T-helper 1 cell (primary cell): ENCODE data around the gene C10orf143.
A peak's percentile ranks its signal among the peaks of the same experiment; 100 is the strongest.
"Not testable (repeated sequence)": the region's sequence is repeated elsewhere in the genome, so short reads cannot be mapped to it uniquely, and the experiment has no call there.

Source experiments
- DNase-seq, 5 donors: peaks; one replicate each; pipeline ENCODE4 v3.0.0-alpha.2; 2012 to 2020
- total RNA-seq, 4 donors: gene quantifications; one replicate each; lab custom pipeline; 2026; lab: John Stamatoyannopoulos, UW

C10orf143 gene
- 2.1 to 5.6 (median 3.3) reads per million in 4 donors for total RNA-seq

DNA sequence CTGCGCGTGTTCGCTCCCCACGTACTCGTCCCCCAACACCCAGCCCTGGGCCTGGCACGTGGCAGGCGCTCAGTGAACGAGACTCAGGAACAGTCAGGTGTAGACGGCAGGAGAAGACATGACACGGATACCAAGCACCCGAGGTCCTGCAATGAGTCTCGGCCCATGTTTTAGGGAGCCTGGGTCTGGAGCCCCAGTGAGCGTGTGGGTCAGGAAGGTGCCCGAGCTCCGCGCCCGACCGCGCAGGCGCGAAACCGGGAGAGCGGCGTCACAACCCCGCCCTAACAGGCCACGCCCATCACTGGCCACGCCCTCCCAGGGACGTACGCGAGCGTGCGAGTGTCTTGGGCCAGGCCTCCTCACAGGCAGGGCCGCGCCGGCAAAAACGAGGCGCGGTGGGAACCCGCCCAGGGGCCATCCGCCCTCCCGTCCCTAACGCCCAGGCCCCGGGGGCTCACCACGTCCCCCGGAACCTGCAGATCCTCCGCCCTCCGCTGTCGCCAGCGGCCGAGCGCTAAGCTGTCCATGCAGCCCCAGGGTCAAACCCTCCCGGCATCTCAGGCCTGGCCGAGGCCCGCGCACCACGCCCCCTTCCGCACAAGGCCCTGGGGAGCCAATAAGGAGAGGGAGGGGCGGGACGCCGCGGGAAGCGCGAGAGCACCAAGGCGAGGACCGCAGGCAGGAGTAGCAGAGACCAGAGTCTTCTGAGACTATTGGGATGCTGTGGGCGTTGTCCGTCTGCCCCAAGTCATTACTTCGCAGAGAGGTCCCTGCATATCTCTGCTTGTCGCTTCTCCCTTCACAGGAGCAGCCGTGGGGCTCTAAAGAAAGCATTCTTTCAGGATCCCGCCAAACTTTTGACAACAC lies at the start of gene C10orf143:
C10orf143 (minus strand) TSS at position 585 of the 867 bp plus-strand sequence; CDS start at position 527, 58 bp downstream.
- peak; percentile 96 to 97 (median 96) for DNase-seq

DNA sequence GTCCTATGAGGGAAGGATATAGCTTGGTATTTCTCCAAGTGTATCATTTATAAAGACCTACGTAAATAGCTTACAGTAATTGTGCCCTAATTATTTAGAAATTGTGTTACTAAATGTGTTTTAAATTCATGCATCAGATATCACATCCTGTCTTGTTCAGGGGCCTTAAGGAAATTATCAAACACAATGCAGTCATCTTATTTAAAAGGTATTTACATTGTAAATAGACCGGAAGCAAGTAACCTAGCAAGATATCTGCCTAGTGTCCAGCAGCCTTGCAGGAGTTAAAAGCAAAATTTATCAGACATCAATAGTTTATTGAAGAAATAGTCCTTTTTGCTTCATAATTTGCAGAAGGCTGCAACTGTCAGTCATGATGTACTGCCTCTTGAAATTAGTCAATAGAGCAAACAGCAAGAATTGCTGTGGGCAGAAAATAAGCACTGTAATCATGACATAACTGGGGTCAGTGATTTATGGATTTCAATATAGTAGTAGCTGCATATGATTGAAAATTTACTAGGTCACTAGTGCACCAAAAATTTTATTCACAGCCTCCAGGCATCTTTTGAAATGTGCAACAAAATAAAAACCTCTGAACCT lies 48.7 kb upstream of the C10orf143 start:
- DNase-seq = no peak

DNA sequence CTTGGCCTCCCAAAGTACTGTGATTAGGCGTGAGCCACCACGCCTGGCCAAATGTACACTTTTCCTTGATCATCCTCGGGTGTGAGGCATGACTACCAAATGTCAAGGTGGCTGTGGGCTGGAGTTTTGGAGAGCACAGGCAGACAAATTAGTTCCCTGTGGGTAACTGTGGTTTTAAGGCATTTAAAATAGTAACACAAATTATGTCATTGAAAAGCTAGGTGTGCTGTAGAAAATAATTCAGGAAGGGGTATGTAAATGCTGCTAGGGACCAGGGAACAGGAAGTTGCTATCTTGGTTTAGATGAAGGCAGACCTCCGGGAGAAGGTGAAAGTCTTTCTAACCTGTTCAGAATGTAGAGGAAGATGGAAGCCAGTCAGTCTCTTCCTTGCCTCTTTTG lies 35.4 kb upstream of the C10orf143 start:
- no peak for DNase-seq

DNA sequence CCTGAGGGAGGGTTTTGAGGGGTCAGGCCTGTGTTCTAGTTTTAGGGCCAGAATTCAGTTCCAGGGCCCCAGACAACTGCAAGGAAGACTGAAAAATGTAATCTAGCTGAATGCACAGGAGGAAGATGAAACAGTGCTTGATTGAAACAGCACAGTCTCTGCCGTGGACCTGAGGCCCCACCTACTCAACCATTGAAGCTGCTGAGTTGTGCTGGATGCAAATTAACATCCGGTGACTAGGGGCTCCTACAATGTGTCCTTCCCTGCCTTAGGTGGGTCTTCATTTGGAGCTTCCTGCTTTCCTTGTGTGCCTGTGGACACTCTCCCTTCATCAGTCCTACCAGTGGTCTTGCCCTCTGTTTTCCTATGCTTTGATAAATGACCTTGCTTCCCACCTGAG lies 31.2 kb upstream of the C10orf143 start:
- DNase-seq = peak in 1 of 5 donors; percentile 38

DNA sequence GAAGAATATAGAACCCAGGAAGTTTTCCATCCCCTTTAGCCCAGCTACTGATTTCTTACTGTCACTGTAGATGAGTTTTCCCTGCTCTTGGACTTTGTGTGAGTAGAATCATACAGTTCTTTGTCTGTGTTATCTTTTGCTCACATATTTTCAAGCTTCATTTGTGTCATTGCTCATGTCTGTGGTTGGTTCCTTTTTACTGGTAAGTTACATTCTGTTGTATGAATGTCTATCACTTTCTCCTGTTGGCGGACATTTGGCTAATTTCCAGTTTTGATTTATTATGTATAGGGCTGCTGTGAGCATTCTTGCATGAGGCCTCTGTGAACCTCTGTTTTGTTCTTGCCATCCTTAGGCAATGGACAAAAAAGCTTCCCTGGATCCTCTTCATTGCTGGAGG lies 30.8 kb upstream of the C10orf143 start:
- DNase-seq = no peak

DNA sequence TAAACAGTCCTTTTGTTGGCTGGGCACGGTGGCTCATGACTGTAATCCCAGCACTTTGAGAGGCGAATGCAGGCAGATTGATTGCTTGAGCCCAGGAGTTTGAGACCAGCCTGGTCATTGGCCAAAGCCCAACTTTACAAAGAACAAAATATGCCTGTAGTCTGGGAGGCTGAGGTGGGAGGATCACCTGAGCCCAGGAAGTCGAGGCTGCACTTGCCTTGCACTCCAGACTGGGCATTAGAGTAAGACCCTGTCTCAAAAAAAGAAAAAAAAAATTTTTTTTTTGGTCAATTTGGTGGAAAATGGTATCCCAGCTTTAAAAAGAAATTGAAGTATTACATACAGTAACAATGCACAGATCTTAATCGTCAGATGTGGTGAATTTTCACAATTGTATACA lies 30.4 kb upstream of the C10orf143 start:
- no peak for DNase-seq

DNA sequence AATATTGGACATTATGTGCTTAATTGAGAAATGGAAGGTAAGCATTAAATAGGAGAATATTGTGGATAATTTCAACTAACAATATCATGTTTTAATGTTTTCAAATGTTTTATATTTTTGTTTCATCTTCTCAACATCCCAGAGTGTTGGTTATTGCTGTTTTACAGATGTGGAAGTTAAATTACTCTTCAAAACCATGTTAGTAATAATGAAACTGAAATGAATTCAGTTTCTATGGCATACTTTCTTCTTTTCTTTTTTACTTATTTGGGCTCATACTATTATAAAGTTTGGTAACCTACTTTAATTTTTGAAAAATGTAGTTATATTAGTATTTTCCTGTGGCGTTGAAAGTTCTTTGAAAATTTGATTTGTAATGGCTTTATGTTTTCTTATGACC lies 29.8 kb upstream of the C10orf143 start:
- DNase-seq = peak in 1 of 5 donors; percentile 23

DNA sequence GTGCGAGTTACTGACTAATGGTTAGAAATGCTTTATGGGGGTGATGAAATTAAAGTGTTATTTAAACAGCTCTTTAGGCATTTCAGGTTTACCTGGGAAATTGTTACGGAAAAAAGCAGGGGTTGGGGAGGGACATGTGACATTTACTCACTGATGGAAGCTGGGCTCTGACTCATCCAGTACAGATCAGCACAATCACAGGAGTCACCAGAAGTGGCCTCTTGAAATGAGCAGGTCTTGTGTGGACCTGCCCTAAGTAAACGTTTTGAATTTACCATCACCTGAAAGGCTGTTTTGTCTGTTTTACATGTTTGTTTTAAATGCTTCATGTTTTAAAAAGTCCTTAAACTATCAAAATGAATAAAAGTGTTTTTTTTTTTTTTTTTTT lies 27.8 kb upstream of the C10orf143 start:
- peak in 1 of 5 donors; percentile 34 for DNase-seq

DNA sequence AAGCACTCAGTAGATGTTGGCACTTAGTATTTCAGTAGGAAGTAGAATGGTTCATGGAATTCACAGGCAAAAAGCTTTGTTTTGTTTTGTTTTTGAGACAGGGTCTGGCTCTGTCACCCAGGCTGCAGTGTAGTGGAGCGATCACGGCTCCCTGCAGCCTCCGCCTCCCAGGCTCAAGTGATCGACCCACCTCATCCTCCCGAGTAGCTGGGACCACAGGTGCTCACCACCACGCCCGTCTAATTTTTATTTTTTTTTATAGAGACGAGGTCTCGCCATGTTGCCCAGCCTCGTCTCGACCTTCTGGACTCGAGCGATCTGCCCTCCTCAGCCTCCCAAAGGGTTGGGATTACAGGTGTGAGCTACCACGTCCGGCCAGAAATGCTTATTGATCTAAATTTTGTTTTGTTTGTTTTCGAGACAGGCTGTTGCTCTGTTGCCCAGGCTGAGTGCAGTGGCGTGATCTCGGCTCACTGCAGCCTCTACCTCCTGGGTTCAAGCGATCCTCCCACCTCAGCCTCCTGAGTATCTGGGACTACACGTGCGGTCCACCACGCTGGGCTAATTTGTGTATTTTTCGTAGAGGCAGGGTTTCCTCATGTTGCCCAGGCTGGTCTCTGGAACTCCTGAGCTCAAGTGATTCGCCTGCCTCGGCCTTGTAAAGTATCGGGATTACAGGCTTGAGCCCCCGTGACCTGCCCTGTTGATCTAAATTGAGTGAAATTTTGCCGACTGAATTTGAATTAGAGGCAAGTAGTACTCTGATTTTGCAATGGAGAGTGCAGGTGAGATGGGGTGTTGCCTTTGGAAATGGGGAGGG lies 27.2 kb upstream of the C10orf143 start:
- DNase-seq = no peak

DNA sequence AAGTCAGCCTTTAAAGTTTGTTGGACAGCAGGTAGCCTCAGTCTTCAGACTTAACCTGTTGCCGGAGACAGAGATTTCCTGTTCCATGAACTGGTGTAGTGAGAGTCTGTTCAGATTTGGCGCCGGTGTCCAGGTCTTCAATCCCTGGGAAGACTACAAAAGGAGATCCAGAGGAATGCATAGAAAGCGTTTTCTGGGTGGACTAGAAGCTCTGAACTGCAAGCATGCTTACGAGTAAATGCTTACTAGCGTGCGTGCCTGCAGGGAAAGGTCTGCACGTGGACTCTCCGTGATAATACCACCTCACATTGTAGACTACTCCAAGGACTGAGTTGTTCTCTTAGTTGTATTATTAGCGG lies 26.4 kb upstream of the C10orf143 start:
- DNase-seq = no peak

DNA sequence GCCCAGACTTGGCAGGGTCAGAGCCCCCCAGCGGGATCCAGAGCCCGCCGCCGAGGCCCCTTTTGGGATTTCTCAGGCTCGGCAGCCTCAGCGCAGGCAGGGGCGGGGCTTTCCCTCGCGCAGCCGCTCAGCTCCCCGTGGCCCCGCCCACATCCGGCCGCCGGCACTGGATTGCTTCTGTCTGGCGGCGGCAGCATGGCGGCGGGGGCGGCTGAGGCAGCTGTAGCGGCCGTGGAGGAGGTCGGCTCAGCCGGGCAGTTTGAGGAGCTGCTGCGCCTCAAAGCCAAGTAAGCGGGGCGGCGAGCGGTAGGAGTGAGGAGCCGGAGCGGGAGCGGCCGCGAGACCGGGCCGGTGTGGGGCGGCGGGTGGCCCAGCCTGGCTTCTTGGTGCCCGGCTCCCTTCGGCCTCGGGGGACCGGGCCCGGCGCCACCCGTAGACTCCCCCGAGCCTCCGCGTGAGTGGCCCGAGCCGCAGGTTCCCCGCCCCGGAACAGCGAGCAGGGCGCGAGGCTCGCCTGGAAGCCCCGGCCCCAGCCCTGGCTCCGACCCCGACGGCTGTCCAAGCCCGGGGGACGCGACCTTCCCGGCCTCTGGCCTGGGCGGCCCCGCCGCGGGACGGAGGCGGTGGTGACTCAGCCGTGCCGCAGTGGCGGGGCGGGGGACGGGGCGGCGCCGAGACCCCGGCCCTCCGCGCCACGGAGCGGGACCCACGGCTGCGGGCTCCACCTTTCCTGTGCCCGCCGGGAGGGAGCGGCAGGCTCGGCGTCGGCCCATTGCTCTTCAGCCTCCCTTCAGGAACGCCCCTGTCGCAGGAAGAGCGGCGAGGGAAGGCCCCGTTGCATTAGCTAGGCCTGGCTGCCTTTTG lies 25.8 kb upstream of the C10orf143 start, which contains the start of gene GLRX3:
GLRX3 (plus strand) TSS at position 166 of the 864 bp plus-strand sequence; CDS start at position 196, 30 bp downstream.
- peak; percentile 81 to 92 (median 85) for DNase-seq

DNA sequence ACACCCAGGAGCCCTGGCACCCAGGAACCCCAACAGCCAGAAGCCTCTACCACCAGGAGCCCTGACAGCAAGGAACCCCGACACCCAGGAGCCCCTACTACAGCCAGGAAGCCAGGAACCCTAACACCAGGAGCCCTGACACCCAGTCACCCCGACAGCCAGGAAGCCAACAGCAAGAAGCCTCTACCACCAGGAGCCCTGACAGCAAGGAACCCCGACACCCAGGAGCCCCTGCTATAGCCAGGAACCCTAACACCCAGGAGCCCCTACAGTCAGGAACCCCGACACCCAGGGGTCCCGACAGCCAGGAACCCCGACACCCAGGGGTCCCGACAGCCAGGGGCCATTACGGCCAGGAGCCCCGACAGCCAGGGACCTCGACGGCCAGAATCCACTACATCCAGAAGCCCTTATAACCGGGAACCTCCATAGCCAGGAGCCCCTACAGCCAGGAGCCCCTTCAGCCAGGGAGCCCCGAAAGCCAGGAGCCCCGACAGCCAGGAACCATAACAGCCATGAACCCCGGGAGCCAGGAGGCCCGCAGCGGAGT lies 25.1 kb upstream of the C10orf143 start:
- no peak for DNase-seq

DNA sequence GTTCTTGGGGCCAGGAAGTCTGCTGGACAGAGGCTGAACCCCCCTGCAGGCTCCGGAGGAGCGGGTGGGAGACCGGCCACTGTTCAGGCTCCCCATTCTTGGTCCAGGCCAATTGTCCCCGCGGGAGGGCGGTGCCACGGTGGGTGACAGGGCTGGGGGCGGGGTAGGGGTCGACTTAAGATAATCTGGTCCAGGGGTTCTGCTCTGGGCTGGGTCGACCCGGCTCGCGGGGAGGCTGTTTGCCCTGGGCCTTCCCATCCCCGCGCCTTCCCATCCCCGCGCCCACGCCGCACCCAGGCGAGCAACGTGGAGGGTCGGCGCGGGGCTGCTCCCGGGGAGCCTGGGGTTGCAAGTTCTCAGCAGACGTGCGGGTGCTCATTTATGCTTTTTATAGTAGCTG lies 18.3 kb upstream of the C10orf143 start:
- DNase-seq = no peak

DNA sequence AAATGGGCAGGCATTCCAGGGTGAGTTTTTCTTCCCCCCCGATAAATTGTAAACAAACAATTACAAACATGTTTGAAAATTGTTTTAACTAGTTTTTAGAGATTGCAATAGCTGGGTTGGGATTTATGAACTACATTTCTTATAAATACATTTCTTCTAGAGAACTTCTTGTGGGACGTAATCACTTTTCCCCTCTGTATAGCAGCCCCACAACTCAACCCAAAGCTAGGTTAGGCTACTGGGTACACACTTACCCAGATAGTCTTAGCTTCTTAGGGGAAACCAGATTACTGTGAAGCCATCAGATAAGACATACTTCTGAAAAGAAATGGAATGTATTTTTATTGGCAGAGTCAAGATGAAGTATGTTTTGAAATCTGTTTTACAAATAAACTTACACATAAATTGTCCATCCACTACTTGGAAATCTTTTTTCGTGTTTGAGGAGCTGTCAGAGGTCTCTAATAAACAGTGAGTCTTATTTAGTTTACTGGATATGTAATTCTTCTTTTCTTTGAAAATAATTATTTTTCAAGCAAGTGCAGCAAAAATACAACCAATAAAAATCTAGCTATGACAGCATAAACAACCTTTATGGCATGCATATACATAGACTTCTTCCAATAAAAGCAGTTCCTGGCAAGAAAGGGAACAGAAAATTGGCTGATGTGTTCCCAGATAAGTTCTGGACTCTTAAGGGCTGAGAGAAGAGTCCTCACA lies 17.6 kb upstream of the C10orf143 start:
- DNase-seq = no peak

DNA sequence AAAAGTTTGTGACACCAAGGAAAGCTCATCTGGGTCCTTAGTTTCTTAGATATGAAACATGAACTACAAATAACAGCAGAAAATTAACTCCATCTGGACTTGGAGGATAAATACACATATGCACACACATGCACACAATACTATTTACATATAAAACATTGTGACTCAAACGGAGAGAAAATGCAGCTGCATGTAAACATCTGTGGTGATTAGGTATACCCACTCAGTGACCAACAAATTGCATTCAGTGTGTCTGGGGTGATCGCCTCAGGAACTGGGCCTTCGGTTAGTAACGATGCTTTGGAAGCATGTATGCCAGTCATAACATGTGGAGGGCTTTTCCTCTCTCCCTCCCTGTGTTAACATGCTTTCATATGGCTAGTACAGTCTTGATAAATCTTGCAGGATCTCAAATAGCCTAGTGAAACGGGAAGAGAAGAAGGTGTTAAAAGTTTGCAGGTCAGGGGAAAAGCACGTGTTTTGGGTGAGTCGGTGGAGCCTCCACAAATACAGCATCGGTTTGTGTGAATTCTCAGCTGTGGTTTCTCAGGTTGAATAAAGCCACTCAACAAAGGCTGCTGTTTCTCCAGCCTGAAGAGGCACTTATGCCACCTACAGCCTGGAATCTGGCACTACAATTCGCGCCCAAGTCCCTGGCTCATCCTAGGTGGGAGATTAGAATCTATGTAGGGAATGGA lies 16.9 kb upstream of the C10orf143 start:
- peak; percentile 18 to 70 (median 31) for DNase-seq

DNA sequence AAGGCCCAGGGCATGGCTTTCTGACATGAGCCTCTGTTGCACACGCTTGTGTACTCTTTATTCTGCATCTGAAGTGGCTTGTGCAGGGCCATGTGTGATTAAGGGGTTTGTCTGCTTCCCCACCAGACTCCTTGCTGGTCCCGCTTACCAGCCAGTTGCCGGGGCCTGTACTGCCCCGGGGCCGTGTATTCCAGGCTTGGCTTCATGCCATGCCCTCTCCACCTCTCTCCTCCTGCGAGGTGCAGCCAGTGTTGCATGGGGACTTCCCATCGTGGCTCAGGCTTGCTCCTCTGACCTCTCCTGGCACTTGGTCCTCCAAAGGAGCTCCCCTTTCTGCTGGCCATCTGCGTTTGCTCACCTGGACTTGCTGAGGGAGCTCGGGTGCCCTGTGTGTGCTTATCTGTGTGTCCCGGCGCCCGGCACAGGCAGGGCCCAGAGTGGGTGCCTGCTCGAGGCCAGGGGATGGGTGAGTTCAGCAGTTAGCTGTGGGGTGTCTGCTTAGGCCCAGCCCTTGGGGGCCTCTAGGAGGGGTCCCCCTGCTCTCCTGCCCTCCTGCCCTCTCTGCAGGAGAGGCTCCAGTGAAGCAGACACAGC lies 11.0 kb upstream of the C10orf143 start:
- DNase-seq = no peak

DNA sequence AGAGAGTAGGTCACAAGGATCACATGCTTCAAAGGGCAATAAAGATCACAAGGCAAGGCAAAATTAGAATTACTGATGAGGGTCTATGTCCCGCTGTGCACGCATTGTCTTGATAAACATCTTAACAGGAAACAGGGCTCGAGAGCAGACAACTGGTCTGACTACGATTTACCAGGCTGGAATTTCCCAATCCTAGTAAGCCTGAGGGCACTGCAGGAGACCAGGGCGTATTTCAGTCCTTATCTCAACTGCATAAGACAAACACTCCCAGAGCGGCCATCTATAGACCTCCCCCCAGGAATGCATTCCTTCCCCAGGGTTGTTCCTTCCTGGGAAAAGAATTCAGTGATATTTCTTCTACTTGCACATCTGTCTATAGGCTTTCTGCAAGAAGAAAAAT lies 6.9 kb upstream of the C10orf143 start:
- DNase-seq = not testable (repeated sequence)

DNA sequence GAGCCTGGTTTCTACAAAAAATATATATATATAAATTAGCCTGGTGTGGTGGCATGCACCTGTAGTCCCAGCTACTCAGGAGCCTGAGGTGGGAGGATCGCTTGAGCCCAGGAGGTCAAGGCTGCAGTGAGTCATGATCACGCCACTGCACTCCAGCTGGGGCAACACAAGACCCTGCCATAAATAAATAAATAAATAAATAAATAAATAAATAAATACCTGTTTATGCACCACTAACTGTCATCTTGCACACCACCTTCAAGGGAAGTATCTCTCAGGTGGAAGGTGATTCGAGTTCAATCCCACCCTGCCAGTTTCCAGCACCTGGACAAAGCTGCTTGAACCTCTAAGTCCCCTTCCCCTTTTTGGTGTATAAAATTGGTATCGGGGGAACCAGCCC lies 6.3 kb upstream of the C10orf143 start:
- not testable (repeated sequence) for DNase-seq

DNA sequence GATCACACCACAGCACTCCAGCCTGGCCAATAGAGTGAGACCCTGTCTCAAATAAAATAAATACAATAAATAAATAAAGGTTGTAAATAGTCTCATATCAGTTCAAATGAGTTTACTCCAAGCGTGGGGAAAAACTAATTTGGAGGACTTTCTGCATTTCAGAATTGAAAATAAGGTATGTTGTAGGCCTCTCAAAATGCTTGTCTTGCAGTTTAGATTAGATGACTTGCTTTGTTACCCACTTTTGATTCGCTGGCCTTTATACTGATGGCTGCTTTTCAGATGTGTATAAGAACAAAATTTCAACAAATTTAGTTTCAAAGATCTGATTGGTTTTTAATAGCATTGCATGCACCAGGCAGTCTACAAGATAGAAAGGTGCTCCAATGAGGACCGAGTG lies 2.2 kb upstream of the C10orf143 start:
- DNase-seq = no peak

DNA sequence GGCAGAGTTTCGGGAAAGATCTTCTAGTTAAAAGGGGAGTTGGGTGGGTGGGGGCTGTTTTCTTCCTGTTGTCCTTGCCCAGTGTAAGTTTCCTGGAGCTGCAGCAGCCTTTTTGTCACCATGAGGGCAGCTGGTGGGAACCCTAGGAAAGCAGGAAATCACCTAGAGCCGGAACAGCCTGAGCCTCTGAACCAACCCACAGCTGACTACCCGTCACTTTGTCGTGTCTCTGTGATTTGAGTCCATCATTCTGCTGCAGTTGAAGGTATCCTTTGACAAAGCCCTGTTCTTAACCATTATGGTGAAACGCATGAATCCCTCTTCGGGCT lies 1.2 kb upstream of the C10orf143 start:
- peak in 1 of 5 donors; percentile 43 for DNase-seq
